K562 (cell line): ENCODE results near the gene TRAPPC1. TPM values are rescaled to one million over a fixed set of nuclear protein-coding genes. Genes with fewer than 3 reads are reported as not detected.
A peak's percentile ranks its signal among the peaks of the same experiment; 100 is the strongest.
"Not testable (repeated sequence)": the region's sequence is repeated elsewhere in the genome, so short reads cannot be mapped to it uniquely, and the experiment has no call there.

Experiments used
- ATAC-seq: fragments of 200-7000 bp; cut with Tn5 transposase; 3 replicates; pipeline ENCODE4 v1.9.1; 2020; ENCODE audit warnings: moderate library complexity
- BruUV-seq: library from RNA; stranded (reverse); fragments of 400-500 nt; replicated peaks from 2 replicates; lab custom pipeline; 2021; lab: Mats Ljungman, UMichigan
- CTCF ChIA-PET: fragments of 300-600 bp; formaldehyde crosslinking; extraction: SDS; loops from one replicate; lab custom pipeline; 2021; ENCODE audit warnings: low intra/inter-chr PET ratio; lab: Yijun Ruan, JAX
- POLR2A ChIA-PET: fragments of 300-600, 350-650 bp; sonication (Branson Sonifier 250); formaldehyde crosslinking; extraction: SDS; loops from one replicate; lab custom pipeline; 2021; ENCODE audit warnings: antibody characterized with exemption, inconsistent platforms; lab: Yijun Ruan, JAX
- DNase-seq, 4 experiments: peaks; one replicate each; pipeline versions ENCODE4 v3.0.0 to v3.0.0-alpha.2; 2011 to 2018; ENCODE audit warnings: low spot score in 3 of 4, mixed read lengths in 3 of 4; ENCODE audit errors: extremely low read depth in 1 of 4
- FAIRE-seq: peaks from 2 replicates; lab custom pipeline; 2011; peaks lifted over from hg19 to GRCh38; lab: Jason Lieb, UNC
- H2AFZ ChIP-seq: 2 replicates; pipeline ENCODE4 v1.6.0; 2011; ENCODE audit warnings: low read depth, low read length, control low read depth, inconsistent platforms
- H3K27ac ChIP-seq: fragments of 200-600 bp; 3 replicates; pipeline ENCODE4 v1.8.0; 2011; ENCODE audit warnings: low read depth, mild to moderate bottlenecking, control low read depth, inconsistent platforms, low read length, moderate library complexity, mixed read lengths; ENCODE audit errors: extremely low read depth
- H3K27me3 ChIP-seq, 2 experiments: fragments of 300-600 bp in 1 of 2; 2 replicates in 1 of 2; 3 replicates in 1 of 2; pipeline versions ENCODE4 v1.6.0 to v1.8.0; 2011; ENCODE audit warnings: inconsistent platforms in 2 of 2, low read length in 2 of 2, mild to moderate bottlenecking in 1 of 2, mixed read lengths in 1 of 2, moderate library complexity in 1 of 2; ENCODE audit not compliant: control insufficient read depth in 2 of 2, insufficient read depth in 2 of 2
- H3K36me3 ChIP-seq: fragments of 300-600 bp; 3 replicates; pipeline ENCODE4 v1.8.0; 2011; ENCODE audit warnings: mild to moderate bottlenecking, low read length, inconsistent platforms; ENCODE audit not compliant: control insufficient read depth, insufficient read depth
- H3K4me1 ChIP-seq, 2 experiments: fragments of 200-600 bp in 1 of 2; replicated peaks in 1 of 2; 2 replicates in 1 of 2; 3 replicates in 1 of 2; pipeline versions ENCODE4 v1.5.1 to v1.8.0; 2011; ENCODE audit warnings: inconsistent platforms in 2 of 2, low read length in 2 of 2, mild to moderate bottlenecking in 1 of 2, mixed read lengths in 1 of 2, moderate library complexity in 1 of 2; ENCODE audit not compliant: control insufficient read depth in 2 of 2, insufficient read depth in 2 of 2
- H3K4me2 ChIP-seq: 2 replicates; pipeline ENCODE4 v1.6.1; 2011; ENCODE audit warnings: low read length, control low read depth, inconsistent platforms, mixed read lengths; ENCODE audit not compliant: insufficient read depth
- H3K4me3 ChIP-seq: fragments of 200-600 bp; sonication (generic), shearing (Covaris generic); 2 replicates; pipeline ENCODE4 v1.5.1; 2016; ENCODE audit warnings: control low read depth, inconsistent platforms
- H3K79me2 ChIP-seq: fragments of 200-600 bp; 3 replicates; pipeline ENCODE4 v1.8.0; 2011; ENCODE audit warnings: low read length, inconsistent platforms; ENCODE audit not compliant: control insufficient read depth, insufficient read depth
- H3K9ac ChIP-seq, 2 experiments: 2 replicates each; pipeline versions ENCODE4 v1.6.0 to v1.6.1; 2011; ENCODE audit warnings: low read depth in 2 of 2, low read length in 2 of 2, control low read depth in 1 of 2, inconsistent platforms in 1 of 2, mild to moderate bottlenecking in 1 of 2, mixed read lengths in 1 of 2; ENCODE audit not compliant: insufficient read depth in 1 of 2
- H3K9me1 ChIP-seq: one replicate; pipeline ENCODE4 v1.6.0; 2011; ENCODE audit warnings: inconsistent platforms, mild to moderate bottlenecking, low read length, moderate library complexity; ENCODE audit not compliant: control insufficient read depth, insufficient read depth
- H3K9me3 ChIP-seq: replicated peaks from 2 replicates; pipeline ENCODE4 v1.5.1; 2011; ENCODE audit warnings: low read depth, low read length, inconsistent platforms; ENCODE audit not compliant: control insufficient read depth, insufficient read depth
- H4K20me1 ChIP-seq: replicated peaks from 2 replicates; pipeline ENCODE4 v1.6.1; 2011; ENCODE audit warnings: low read length, inconsistent platforms, mixed read lengths; ENCODE audit not compliant: control insufficient read depth, insufficient read depth
- ELF1 ChIP-seq: fragments of 200-800 bp; sonication (Bioruptor generic); IDR thresholded peaks from 2 replicates; pipeline ENCODE4 v1.6.1; 2016; ENCODE audit warnings: missing genetic modification characterization, missing compliant biosample characterization
- ILF3 ChIP-seq: fragments of 450-650 bp; IDR thresholded peaks from 2 replicates; pipeline ENCODE4 v1.6.1; 2018; ENCODE audit warnings: antibody characterized with exemption, mild to moderate bottlenecking, moderate library complexity, borderline replicate concordance
- NCOA6 ChIP-seq: fragments of 450-650 bp; IDR thresholded peaks from 2 replicates; pipeline ENCODE4 v1.6.1; 2017; ENCODE audit warnings: mild to moderate bottlenecking
- NEUROD1 ChIP-seq: fragments of 150-350 bp; IDR thresholded peaks from 2 replicates; pipeline ENCODE4 v1.6.1; 2014; ENCODE audit warnings: borderline replicate concordance, low read length, low read depth; ENCODE audit not compliant: partially characterized antibody
- NR1H2 ChIP-seq: sonication (generic); formaldehyde crosslinking; IDR thresholded peaks from 2 replicates; pipeline ENCODE4 v1.4.0; 2020; ENCODE audit warnings: mild to moderate bottlenecking, missing genetic modification reagents
- NRF1 ChIP-seq, 2 experiments: fragments of 450-650 bp; IDR thresholded peaks in 1 of 2; conservative IDR thresholded peaks in 1 of 2; 2 replicates each; pipeline ENCODE4 v1.6.1; 2014; ENCODE audit warnings: mild to moderate bottlenecking in 2 of 2
- POLR2H ChIP-seq: IDR thresholded peaks from 2 replicates; pipeline ENCODE4 v1.6.1; 2016; ENCODE audit warnings: missing genetic modification characterization, low read depth, mild to moderate bottlenecking, control low read depth, missing compliant biosample characterization, moderate library complexity
- RBBP5 ChIP-seq: fragments of 200-600 bp; sonication (generic); IDR thresholded peaks from 2 replicates; pipeline ENCODE4 v1.6.1; 2012; ENCODE audit warnings: borderline replicate concordance, mild to moderate bottlenecking, low read length, control low read depth, inconsistent platforms; ENCODE audit not compliant: insufficient read depth, poor library complexity, severe bottlenecking
- TAF15 ChIP-seq: fragments of 200-400 bp; formaldehyde crosslinking; IDR thresholded peaks from 2 replicates; pipeline ENCODE4 v1.6.1; 2017; ENCODE audit warnings: mild to moderate bottlenecking, low read depth, low read length, moderate library complexity
- TSC22D4 ChIP-seq: fragments of 450-650 bp; IDR thresholded peaks from 2 replicates; pipeline ENCODE4 v1.6.1; 2016; ENCODE audit warnings: missing genetic modification characterization, missing biosample characterization, control low read depth
- ZKSCAN8 ChIP-seq: fragments of 200-800 bp; sonication (Bioruptor generic); IDR thresholded peaks from 2 replicates; pipeline ENCODE4 v1.6.1; 2016; ENCODE audit warnings: missing genetic modification characterization, missing compliant biosample characterization
- WGBS: fragments of 100-300 bp; shearing (Covaris generic); methylation state at CpG from one replicate; pipeline ENCODE4 v1.1.6; 2016; ENCODE audit warnings: low coverage, mixed read lengths; ENCODE audit not compliant: insufficient coverage; ENCODE audit errors: missing lambda C conversion rate; 5-methylcytosine and 5-hydroxymethylcytosine counted together
- in situ Hi-C: fragments of 300-500 bp; cut with MboI; formaldehyde crosslinking; loops from 4 replicates; pipeline ENCODE4 v1.15.0; 2018; ENCODE audit warnings: inconsistent platforms, mixed read lengths
- intact Hi-C: fragments of 100-400 bp; cut with micrococcal nuclease; formaldehyde crosslinking; loops from 2 replicates; pipeline ENCODE4 v1.14.2; 2022
- polyA plus RNA-seq, 8 experiments: library from polyadenylated mRNA; depleted of rRNA in 4 of 8; stranded (reverse) in 5 of 8; unstranded in 3 of 8; fragments of >200 nt; fragmentation: Nextera tagmentation in 2 of 8; fragmentation: Illumina TruSeq in 1 of 8; extraction: Ambion mirVana in 2 of 8; extraction: Trizol in 1 of 8; gene quantifications; 2 replicates each; pipeline versions ENCODE4 v1.2.1 to v1.2.3, GENCODE V29; 2011 to 2014; ENCODE audit warnings: inconsistent platforms in 1 of 8, missing spikeins in 1 of 8
- total RNA-seq, 7 experiments: library from RNA; depleted of rRNA in 6 of 7; stranded (reverse); fragments of >200 nt in 6 of 7; fragmentation: Illumina TruSeq in 2 of 7; extraction: Trizol in 2 of 7; gene quantifications; 2 replicates each; pipeline versions ENCODE4 v1.2.1 to v1.2.3, GENCODE V29; 2011 to 2021; ENCODE audit warnings: low replicate concordance in 1 of 7
- TF ChIP-seq, protein P1 (sequence below): fragments of 450-650 bp; formaldehyde crosslinking; conservative IDR thresholded peaks from 2 replicates; pipeline ENCODE4 v1.4.0; 2022; ENCODE audit warnings: mild to moderate bottlenecking, missing genetic modification characterization

The TRAPPC1 gene
- total and polyA plus RNA-seq, 9 of the 15 experiments (the other 6 are each of a cell fraction or from before 2014, with no cell fraction given), result 11.7 to 82.8 (median 36.2) TPM

DNA sequence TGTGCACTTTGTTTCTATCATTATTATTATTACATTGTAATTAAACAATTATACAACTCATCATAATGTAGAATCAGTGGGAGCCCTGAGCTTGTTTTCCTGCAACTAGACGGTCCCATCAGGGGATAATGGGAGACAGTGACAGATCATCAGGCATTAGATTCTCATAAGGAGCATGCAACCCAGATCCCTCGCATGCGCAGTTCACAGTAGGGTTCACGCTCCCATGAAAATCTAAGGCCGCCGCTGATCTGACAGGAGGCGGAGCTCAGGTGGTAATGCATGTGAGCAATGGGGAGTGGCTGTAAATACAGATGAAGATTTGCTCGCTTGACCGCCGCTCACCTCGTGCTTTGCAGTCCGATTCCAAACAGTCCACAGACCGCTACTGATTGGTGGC, 21.5 kb upstream of the TRAPPC1 start:
- H3K36me3 ChIP-seq, intact Hi-C loops, CTCF ChIA-PET, DNase-seq, BruUV-seq, FAIRE-seq, in situ Hi-C loops, H3K4me3 ChIP-seq, H3K27ac ChIP-seq, H3K27me3 ChIP-seq, H3K4me2 ChIP-seq, H4K20me1 ChIP-seq, H3K4me1 ChIP-seq, ATAC-seq, H3K9me1 ChIP-seq, H2AFZ ChIP-seq, H3K9me3 ChIP-seq, H3K79me2 ChIP-seq, H3K9ac ChIP-seq: not testable (repeated sequence)
- POLR2A ChIA-PET, result interaction anchor here (0.7 to 1.3 kb wide), 3 partner anchors 8 to 303 kb away, joined by 3 to 6 read pairs (median 3); partner anchors contain the start of genes ATP1B2 and TP53
- TF ChIP-seq NRF1 (conservative IDR thresholded peaks at IDR 0.05 in 1 of 2, IDR thresholded peaks at IDR 0.05 in 1 of 2), result peak; percentile 60 to 64
- WGBS, result 63% methylated on average over 13 of the region's 13 CpGs

DNA sequence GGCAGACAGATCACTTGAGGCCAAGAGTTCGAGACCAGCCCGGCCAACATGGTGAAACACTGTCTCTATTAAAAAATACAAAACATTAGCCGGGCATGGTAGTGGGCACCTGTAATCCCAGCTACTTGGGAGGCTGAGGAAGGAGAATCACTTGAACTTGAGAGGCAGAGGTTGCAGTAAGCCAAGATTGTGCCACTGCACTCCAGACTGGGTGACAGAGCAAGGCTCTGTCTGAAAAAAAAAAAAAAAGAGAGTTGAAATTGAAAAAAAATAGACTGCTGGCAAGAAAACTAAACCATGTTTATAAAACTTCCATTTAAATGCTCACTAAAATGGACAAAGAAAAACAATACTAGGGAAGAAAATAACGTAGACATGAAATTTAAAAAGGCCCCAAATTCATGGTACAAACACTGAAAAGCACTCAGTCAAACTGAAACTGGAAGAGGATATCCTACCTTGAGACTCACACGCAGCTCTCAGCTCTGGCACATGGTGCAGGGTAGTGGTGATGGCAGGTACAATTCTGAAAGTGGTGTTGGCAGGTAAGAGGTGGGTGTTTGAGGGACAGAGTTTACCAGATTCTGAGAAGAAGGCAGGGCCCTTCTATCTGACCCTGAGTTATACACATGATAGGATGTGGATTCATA, 19.5 kb upstream of the TRAPPC1 start:
- ChIA-PET CTCF (no interaction called here), POLR2A (interaction anchor here (1.1 kb wide), 1 partner anchor 13 kb away, joined by 4 read pairs; no protein-coding TSS in a partner anchor)
- TF ChIP-seq ZKSCAN8 (CRISPR knock-in tag) (no peak), POLR2H (tag) (no peak), TAF15 (no peak), NR1H2 (CRISPR knock-in tag) (no peak), ILF3 (no peak), RBBP5 (no peak), TSC22D4 (no peak), NEUROD1 (no peak), ELF1 (tag) (no peak), NCOA6 (no peak)
- TF ChIP-seq, protein P1, sequence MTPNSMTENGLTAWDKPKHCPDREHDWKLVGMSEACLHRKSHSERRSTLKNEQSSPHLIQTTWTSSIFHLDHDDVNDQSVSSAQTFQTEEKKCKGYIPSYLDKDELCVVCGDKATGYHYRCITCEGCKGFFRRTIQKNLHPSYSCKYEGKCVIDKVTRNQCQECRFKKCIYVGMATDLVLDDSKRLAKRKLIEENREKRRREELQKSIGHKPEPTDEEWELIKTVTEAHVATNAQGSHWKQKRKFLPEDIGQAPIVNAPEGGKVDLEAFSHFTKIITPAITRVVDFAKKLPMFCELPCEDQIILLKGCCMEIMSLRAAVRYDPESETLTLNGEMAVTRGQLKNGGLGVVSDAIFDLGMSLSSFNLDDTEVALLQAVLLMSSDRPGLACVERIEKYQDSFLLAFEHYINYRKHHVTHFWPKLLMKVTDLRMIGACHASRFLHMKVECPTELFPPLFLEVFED, result no peak

More for the DNA sequence above, 19.5 kb upstream of the TRAPPC1 start:
- Histone ChIP-seq H3K9me1 (no peaks in the 10 kb centered on the region), H3K9me3 (no peaks in the 10 kb centered on the region), H3K27ac (no peak overlapping the region), H3K9ac (no peak overlapping the region), H3K27me3 (no peaks in the 10 kb centered on the region), H2AFZ (no peak overlapping the region), H4K20me1 (no peaks in the 10 kb centered on the region), H3K4me3 (no peak overlapping the region), H3K4me2 (no peak overlapping the region), H3K4me1 (no peaks in the 10 kb centered on the region; a peak in 1 of 5 replicates), H3K36me3 (peaks cover 24% of the 10 kb centered on the region), H3K79me2 (no peaks in the 10 kb centered on the region)
- FAIRE-seq, result no peak
- WGBS, result 56% methylated on average over 5 of the region's 5 CpGs
- BruUV-seq, result no TSS peak
- in situ Hi-C loops, result no loop called here
- DNase-seq, result no peak
- intact Hi-C loops, result no loop called here
- ATAC-seq, result no peak
